ENCODE data around the gene EYA3. TPM values are rescaled to one million over a fixed set of nuclear protein-coding genes. Genes with fewer than 3 reads are reported as not detected.

EYA3 gene
- total and polyA plus RNA-seq, 2 donors, result 5.9 to 16.0 TPM

GRCh38 chr1:28126212-28126611 lies 37.8 kb upstream of the EYA3 start:
- H3K4me3 ChIP-seq (ENCODE audit: low read depth, low read length), result no peak overlapping the region
- DNase-seq (ENCODE audit: extremely low spot score), result no peak

DNA sequence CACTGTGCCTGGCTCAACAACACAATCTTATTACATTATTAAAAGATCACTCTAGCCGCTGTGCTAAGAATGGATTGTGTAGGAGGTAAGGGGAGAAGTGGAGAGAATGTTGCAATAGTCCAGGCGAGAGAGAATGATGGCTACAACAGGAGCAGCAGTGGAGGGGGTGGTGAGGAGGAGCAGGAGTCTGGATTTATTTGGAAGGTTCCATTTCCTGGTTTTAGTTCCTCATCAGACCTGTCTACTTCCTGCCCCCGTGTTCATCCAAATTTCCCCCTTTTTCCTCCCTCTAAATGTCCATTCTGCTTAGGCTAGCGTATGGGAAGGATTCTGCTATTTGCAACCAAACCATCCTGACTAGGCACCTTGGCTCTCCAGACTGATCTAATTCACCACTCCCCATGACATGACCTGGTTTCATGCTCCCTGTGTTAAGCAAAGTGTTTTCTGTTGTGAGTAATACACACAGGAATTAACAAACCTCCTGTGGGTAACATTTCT lies 35.1 kb upstream of the EYA3 start:
- WGBS, result 63% methylated on average over 4 of the region's 4 CpGs
- Histone ChIP-seq H3K27ac (ENCODE audit: low read depth) (no peak overlapping the region), H3K4me1 (ENCODE audit: insufficient read depth) (no peaks in the 10 kb centered on the region), H3K36me3 (ENCODE audit: insufficient read depth) (no peaks in the 10 kb centered on the region), H3K4me3 (ENCODE audit: low read depth, low read length) (no peak overlapping the region)
- DNase-seq (ENCODE audit: extremely low spot score), result no peak

More at GRCh38 chr1:28126212-28126611, 37.8 kb upstream of the EYA3 start:
- WGBS, result 71% methylated on average over 3 of the region's 3 CpGs
- H3K27ac ChIP-seq (ENCODE audit: low read depth), result no peak overlapping the region
- H3K4me1 ChIP-seq (ENCODE audit: insufficient read depth), result no peaks in the 10 kb centered on the region
- no peaks in the 10 kb centered on the region for H3K36me3 ChIP-seq (ENCODE audit: insufficient read depth)

GRCh38 chr1:28122183-28122582 lies 33.8 kb upstream of the EYA3 start:
- no peak overlapping the region for H3K4me3 ChIP-seq (ENCODE audit: low read depth, low read length)
- H3K27ac ChIP-seq (ENCODE audit: low read depth), result no peak overlapping the region
- H3K36me3 ChIP-seq (ENCODE audit: insufficient read depth), result no peaks in the 10 kb centered on the region
- DNase-seq (ENCODE audit: extremely low spot score), result no peak
- no peaks in the 10 kb centered on the region for H3K4me1 ChIP-seq (ENCODE audit: insufficient read depth)
- WGBS, result 84% methylated on average over 3 of the region's 3 CpGs

DNA sequence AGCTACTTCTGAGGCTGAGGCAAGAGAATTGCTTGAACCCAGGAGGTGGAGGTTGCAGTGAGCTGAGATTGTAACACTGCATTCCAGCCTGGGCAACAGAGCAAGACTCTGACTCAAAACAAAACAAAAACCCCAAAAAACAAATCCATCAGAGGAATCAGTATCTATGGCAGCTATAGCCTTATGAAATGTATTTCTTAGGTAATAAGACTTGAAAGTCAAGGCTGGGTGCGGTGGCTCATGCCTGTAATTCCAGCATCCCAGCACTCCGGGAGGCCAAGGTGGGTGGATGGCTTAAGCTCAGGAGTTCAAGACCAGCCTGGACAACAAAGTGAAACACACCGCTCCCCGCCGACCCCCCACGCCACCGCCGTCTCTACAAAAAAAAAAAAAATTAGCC lies 31.1 kb upstream of the EYA3 start:
- DNase-seq (ENCODE audit: extremely low spot score), result no peak
- Histone ChIP-seq H3K4me1 (ENCODE audit: insufficient read depth) (no peaks in the 10 kb centered on the region), H3K4me3 (ENCODE audit: low read depth, low read length) (no peak overlapping the region), H3K27ac (ENCODE audit: low read depth) (no peak overlapping the region), H3K36me3 (ENCODE audit: insufficient read depth) (no peaks in the 10 kb centered on the region)
- 94% methylated on average over 8 of the region's 8 CpGs for WGBS

- DNase-seq (ENCODE audit: extremely low spot score), result no peak
- WGBS, result 78% methylated on average over 5 of the region's 5 CpGs
- Histone ChIP-seq H3K27ac (ENCODE audit: low read depth) (no peak overlapping the region), H3K4me3 (ENCODE audit: low read depth, low read length) (no peak overlapping the region), H3K36me3 (ENCODE audit: insufficient read depth) (no peaks in the 10 kb centered on the region), H3K4me1 (ENCODE audit: insufficient read depth) (no peaks in the 10 kb centered on the region)
Observed at GRCh38 chr1:28118640-28119307, 30.4 kb upstream of the EYA3 start.

GRCh38 chr1:28115267-28115666 lies 26.9 kb upstream of the EYA3 start:
- no peak overlapping the region for H3K27ac ChIP-seq (ENCODE audit: low read depth)

GRCh38 chr1:28114844-28115243 lies 26.4 kb upstream of the EYA3 start:
- no peak for DNase-seq (ENCODE audit: extremely low spot score)
- Histone ChIP-seq H3K4me3 (ENCODE audit: low read depth, low read length) (no peak overlapping the region), H3K4me1 (ENCODE audit: insufficient read depth) (no peaks in the 10 kb centered on the region), H3K36me3 (ENCODE audit: insufficient read depth) (no peaks in the 10 kb centered on the region), H3K27ac (ENCODE audit: low read depth) (no peak overlapping the region)
- 84% methylated on average over 2 of the region's 2 CpGs for WGBS

More at GRCh38 chr1:28115267-28115666, 26.9 kb upstream of the EYA3 start:
- WGBS, result 39% methylated on average over 4 of the region's 4 CpGs
- DNase-seq (ENCODE audit: extremely low spot score), result no peak
- Histone ChIP-seq H3K4me1 (ENCODE audit: insufficient read depth) (no peaks in the 10 kb centered on the region), H3K4me3 (ENCODE audit: low read depth, low read length) (no peak overlapping the region), H3K36me3 (ENCODE audit: insufficient read depth) (no peaks in the 10 kb centered on the region)

- DNase-seq (ENCODE audit: extremely low spot score), result no peak
- Histone ChIP-seq H3K4me1 (ENCODE audit: insufficient read depth) (no peaks in the 10 kb centered on the region), H3K36me3 (ENCODE audit: insufficient read depth) (no peaks in the 10 kb centered on the region), H3K27ac (ENCODE audit: low read depth) (no peak overlapping the region), H3K4me3 (ENCODE audit: low read depth, low read length) (no peak overlapping the region)
- WGBS, result 86% methylated on average over 3 of the region's 3 CpGs
Observed at GRCh38 chr1:28113242-28113572, 24.8 kb upstream of the EYA3 start.

- H3K36me3 ChIP-seq (ENCODE audit: insufficient read depth), result no peaks in the 10 kb centered on the region
- H3K27ac ChIP-seq (ENCODE audit: low read depth), result no peak overlapping the region
- DNase-seq (ENCODE audit: extremely low spot score), result no peak
- 75% methylated on average over 5 of the region's 5 CpGs for WGBS
- no peaks in the 10 kb centered on the region for H3K4me1 ChIP-seq (ENCODE audit: insufficient read depth)
- no peak overlapping the region for H3K4me3 ChIP-seq (ENCODE audit: low read depth, low read length)
Observed at GRCh38 chr1:28112388-28113241, 24.2 kb upstream of the EYA3 start.

DNA sequence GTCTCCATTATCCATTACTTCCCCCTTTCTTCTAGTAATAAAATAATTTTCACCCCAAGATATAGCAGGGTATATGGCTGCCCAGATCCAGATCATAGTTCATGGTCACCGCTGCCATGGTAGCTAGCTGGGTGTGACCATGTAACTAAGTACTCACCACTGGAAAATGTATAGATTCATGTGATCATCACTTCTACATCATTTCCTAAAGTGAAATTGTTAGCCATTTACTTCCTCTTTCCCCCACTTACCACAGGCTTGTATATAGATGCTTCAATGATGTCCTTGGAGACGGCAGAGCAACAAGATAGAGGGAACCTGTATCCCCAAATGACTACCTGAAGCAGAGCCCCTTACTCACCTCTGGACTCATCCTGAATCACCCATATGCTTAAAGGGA lies 22.7 kb upstream of the EYA3 start:
- WGBS, result 83% methylated on average over 2 of the region's 2 CpGs
- Histone ChIP-seq H3K27ac (ENCODE audit: low read depth) (no peak overlapping the region), H3K36me3 (ENCODE audit: insufficient read depth) (no peaks in the 10 kb centered on the region), H3K4me1 (ENCODE audit: insufficient read depth) (no peaks in the 10 kb centered on the region), H3K4me3 (ENCODE audit: low read depth, low read length) (no peak overlapping the region)
- no peak for DNase-seq (ENCODE audit: extremely low spot score)

GRCh38 chr1:28110555-28110954 lies 22.1 kb upstream of the EYA3 start:
- Histone ChIP-seq H3K4me3 (ENCODE audit: low read depth, low read length) (no peak overlapping the region), H3K36me3 (ENCODE audit: insufficient read depth) (no peaks in the 10 kb centered on the region), H3K4me1 (ENCODE audit: insufficient read depth) (no peaks in the 10 kb centered on the region), H3K27ac (ENCODE audit: low read depth) (no peak overlapping the region)
- 74% methylated on average over 1 of the region's 1 CpG for WGBS
- no peak for DNase-seq (ENCODE audit: extremely low spot score)

- H3K4me1 ChIP-seq (ENCODE audit: insufficient read depth), result no peaks in the 10 kb centered on the region
- H3K36me3 ChIP-seq (ENCODE audit: insufficient read depth), result no peaks in the 10 kb centered on the region
- no peak for DNase-seq (ENCODE audit: extremely low spot score)
- H3K27ac ChIP-seq (ENCODE audit: low read depth), result no peak overlapping the region
- H3K4me3 ChIP-seq (ENCODE audit: low read depth, low read length), result no peak overlapping the region
- 84% methylated on average over 3 of the region's 3 CpGs for WGBS
Observed at GRCh38 chr1:28109639-28110038, 21.2 kb upstream of the EYA3 start.

DNA sequence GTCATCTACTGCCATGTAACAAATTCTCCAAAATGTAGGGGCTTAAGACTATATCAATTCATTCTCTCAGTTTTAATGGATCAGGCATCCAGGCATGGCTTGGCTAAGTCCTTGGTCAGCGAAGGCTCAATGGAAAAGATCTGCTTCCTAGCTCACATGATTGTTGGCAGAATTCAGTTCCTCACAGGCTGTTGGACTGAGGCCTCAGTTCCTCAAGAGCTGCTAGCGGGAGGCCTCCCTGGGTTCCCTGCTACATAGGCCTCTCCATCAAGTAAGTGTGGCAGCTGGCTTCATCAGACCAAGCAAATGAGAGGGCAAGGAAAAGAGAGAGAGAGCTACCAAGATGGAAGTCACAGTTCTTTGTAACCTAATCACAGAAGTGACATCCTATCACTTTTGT lies 19.6 kb upstream of the EYA3 start:
- WGBS, result 83% methylated on average over 2 of the region's 2 CpGs
- Histone ChIP-seq H3K36me3 (ENCODE audit: insufficient read depth) (no peaks in the 10 kb centered on the region), H3K4me3 (ENCODE audit: low read depth, low read length) (no peak overlapping the region), H3K27ac (ENCODE audit: low read depth) (no peak overlapping the region), H3K4me1 (ENCODE audit: insufficient read depth) (no peaks in the 10 kb centered on the region)
- DNase-seq (ENCODE audit: extremely low spot score), result no peak

GRCh38 chr1:28104866-28105467 lies 16.6 kb upstream of the EYA3 start:
- no peaks in the 10 kb centered on the region for H3K4me1 ChIP-seq (ENCODE audit: insufficient read depth)
- H3K36me3 ChIP-seq (ENCODE audit: insufficient read depth), result no peaks in the 10 kb centered on the region
- 26% methylated on average over 11 of the region's 11 CpGs for WGBS
- H3K27ac ChIP-seq (ENCODE audit: low read depth), result no peak overlapping the region
- peak overlapping the region; percentile 12 for H3K4me3 ChIP-seq (ENCODE audit: low read depth, low read length)
- no peak for DNase-seq (ENCODE audit: extremely low spot score)

All from urinary bladder (tissue), 4 donors.